Type B pancreatic cell (in vitro differentiated cells): ENCODE data around the gene VRK1. TPM values are rescaled to one million over a fixed set of nuclear protein-coding genes. Genes with fewer than 3 reads are reported as not detected.
"Not testable (repeated sequence)": the region's sequence is repeated elsewhere in the genome, so short reads cannot be mapped to it uniquely, and the experiment has no call there.

Experiments used
- DNase-seq: peaks from one replicate; pipeline ENCODE4 v3.0.0; 2021; ENCODE audit warnings: mixed read lengths; ENCODE audit not compliant: unreplicated experiment; ENCODE audit errors: extremely low spot score
- H3K27ac Mint-ChIP-seq: 2 replicates; pipeline ENCODE4 v1.8.0; 2021; ENCODE audit warnings: mild to moderate bottlenecking, mixed read lengths
- H3K27me3 Mint-ChIP-seq: 2 replicates; pipeline ENCODE4 v1.8.0; 2021; ENCODE audit warnings: mixed read lengths
- H3K36me3 Mint-ChIP-seq: 2 replicates; pipeline ENCODE4 v1.8.0; 2021; ENCODE audit warnings: mixed read lengths
- H3K4me1 Mint-ChIP-seq: one replicate; pipeline ENCODE4 v1.8.0; 2021; ENCODE audit warnings: mixed read lengths; ENCODE audit not compliant: unreplicated experiment
- H3K4me3 Mint-ChIP-seq: 2 replicates; pipeline ENCODE4 v1.8.0; 2021; ENCODE audit warnings: mild to moderate bottlenecking, mixed read lengths
- H3K9me3 Mint-ChIP-seq: 2 replicates; pipeline ENCODE4 v1.8.0; 2021; ENCODE audit warnings: mixed read lengths
- CTCF ChIP-seq: fragments of 200-600 bp; sonication (generic); conservative IDR thresholded peaks from 2 replicates; pipeline ENCODE4 v1.5.0; 2021; ENCODE audit warnings: antibody characterized with exemption, mild to moderate bottlenecking
- total RNA-seq: library from RNA; stranded (reverse); gene quantifications from 2 replicates; pipeline ENCODE4 v1.2.1, GENCODE V29; 2021; ENCODE audit warnings: low replicate concordance

Gene VRK1
- total RNA-seq, 1 donor from 2014 or later = 36.9 TPM

- no peaks in the 10 kb centered on the region for H3K27me3 Mint-ChIP-seq
- H3K9me3 Mint-ChIP-seq = no peaks in the 10 kb centered on the region
- no peaks in the 10 kb centered on the region for H3K4me1 Mint-ChIP-seq
- no peak for DNase-seq
- H3K27ac Mint-ChIP-seq = no peak overlapping the region
- TF ChIP-seq CTCF = no peak
- no peak overlapping the region for H3K4me3 Mint-ChIP-seq
- peaks cover 3% of the 10 kb centered on the region for H3K36me3 Mint-ChIP-seq
Measured at GRCh38 chr14:96876747-96877146, 79.6 kb downstream of the VRK1 start.

GRCh38 chr14:96881713-96882112 lies 84.5 kb downstream of the VRK1 start:
- no peak overlapping the region for H3K4me3 Mint-ChIP-seq
- H3K9me3 Mint-ChIP-seq = peaks cover 9% of the 10 kb centered on the region
- peaks cover 8% of the 10 kb centered on the region for H3K36me3 Mint-ChIP-seq
- peak overlapping the region; percentile 9 for H3K27ac Mint-ChIP-seq
- H3K4me1 Mint-ChIP-seq = no peaks in the 10 kb centered on the region
- H3K27me3 Mint-ChIP-seq = no peaks in the 10 kb centered on the region
- TF ChIP-seq CTCF = no peak
- no peak for DNase-seq

- not testable (repeated sequence) for H3K9me3 Mint-ChIP-seq, H3K4me1 Mint-ChIP-seq, H3K27ac Mint-ChIP-seq, H3K27me3 Mint-ChIP-seq, H3K4me3 Mint-ChIP-seq, H3K36me3 Mint-ChIP-seq, DNase-seq
Measured at GRCh38 chr14:96883974-96884373, 86.8 kb downstream of the VRK1 start.

GRCh38 chr14:96888158-96888557 lies 91.0 kb downstream of the VRK1 start:
- H3K4me1 Mint-ChIP-seq = peaks cover 8% of the 10 kb centered on the region
- H3K4me3 Mint-ChIP-seq = no peak overlapping the region
- H3K27me3 Mint-ChIP-seq = no peaks in the 10 kb centered on the region
- DNase-seq = no peak
- no peak for TF ChIP-seq CTCF
- no peak overlapping the region for H3K27ac Mint-ChIP-seq
- peaks cover 4% of the 10 kb centered on the region for H3K36me3 Mint-ChIP-seq
- H3K9me3 Mint-ChIP-seq = no peaks in the 10 kb centered on the region

- H3K27ac Mint-ChIP-seq = no peak overlapping the region
- TF ChIP-seq CTCF = no peak
- H3K4me1 Mint-ChIP-seq = peaks cover 8% of the 10 kb centered on the region
- peaks cover 4% of the 10 kb centered on the region for H3K36me3 Mint-ChIP-seq
- DNase-seq = no peak
- H3K4me3 Mint-ChIP-seq = no peak overlapping the region
- no peaks in the 10 kb centered on the region for H3K9me3 Mint-ChIP-seq
- no peaks in the 10 kb centered on the region for H3K27me3 Mint-ChIP-seq
Measured at GRCh38 chr14:96888593-96888992, 91.4 kb downstream of the VRK1 start.

GRCh38 chr14:96889091-96889490 lies 91.9 kb downstream of the VRK1 start:
- TF ChIP-seq CTCF = no peak
- Mint-ChIP-seq H3K9me3 (no peaks in the 10 kb centered on the region), H3K27ac (no peak overlapping the region), H3K27me3 (no peaks in the 10 kb centered on the region), H3K4me3 (no peak overlapping the region), H3K36me3 (peaks cover 4% of the 10 kb centered on the region), H3K4me1 (peaks cover 8% of the 10 kb centered on the region)
- DNase-seq = no peak
